Measurements from ENCODE around the gene MANSC1.

DNA sequence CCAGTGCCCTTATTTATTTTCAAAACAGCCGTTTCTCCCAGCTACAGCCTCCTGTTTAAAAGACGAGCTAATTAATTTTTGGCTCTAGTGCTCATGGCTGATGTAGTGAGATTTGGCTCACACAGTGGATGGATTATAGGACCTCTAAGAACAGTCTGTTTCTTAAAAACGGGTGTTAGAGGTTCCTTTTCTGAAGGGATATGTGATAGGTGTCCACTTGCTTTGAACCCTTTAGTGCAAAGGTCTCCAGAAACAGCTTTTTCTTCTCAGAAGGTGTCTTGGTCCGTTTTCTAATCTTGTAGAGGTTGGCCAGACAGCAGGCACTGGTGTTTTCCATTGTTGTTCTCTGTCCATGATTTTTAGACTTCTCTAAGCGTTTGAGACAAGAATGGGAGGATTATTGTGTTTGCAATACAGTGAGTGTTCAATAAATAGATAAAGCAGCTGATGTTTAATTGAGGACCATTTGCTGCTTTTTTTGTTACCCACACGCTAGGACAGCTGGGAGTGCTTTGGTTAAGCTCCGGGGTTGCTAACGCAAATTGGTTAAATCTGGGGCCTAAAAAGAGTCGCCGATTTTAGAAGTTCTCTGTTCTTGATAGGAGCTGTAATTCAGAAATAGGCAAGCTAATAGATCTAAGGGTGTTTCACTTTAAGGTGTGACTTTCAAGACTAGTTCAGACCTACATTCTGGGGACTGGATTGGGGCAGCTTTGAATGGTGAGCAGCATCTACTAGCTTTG is 7.8 kb upstream of the MANSC1 start:
- TF ChIP-seq, protein P1, sequence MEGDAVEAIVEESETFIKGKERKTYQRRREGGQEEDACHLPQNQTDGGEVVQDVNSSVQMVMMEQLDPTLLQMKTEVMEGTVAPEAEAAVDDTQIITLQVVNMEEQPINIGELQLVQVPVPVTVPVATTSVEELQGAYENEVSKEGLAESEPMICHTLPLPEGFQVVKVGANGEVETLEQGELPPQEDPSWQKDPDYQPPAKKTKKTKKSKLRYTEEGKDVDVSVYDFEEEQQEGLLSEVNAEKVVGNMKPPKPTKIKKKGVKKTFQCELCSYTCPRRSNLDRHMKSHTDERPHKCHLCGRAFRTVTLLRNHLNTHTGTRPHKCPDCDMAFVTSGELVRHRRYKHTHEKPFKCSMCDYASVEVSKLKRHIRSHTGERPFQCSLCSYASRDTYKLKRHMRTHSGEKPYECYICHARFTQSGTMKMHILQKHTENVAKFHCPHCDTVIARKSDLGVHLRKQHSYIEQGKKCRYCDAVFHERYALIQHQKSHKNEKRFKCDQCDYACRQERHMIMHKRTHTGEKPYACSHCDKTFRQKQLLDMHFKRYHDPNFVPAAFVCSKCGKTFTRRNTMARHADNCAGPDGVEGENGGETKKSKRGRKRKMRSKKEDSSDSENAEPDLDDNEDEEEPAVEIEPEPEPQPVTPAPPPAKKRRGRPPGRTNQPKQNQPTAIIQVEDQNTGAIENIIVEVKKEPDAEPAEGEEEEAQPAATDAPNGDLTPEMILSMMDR (IDR thresholded peaks at IDR 0.05), result no peak
- TF ChIP-seq POLR2AphosphoS5 (IDR thresholded peaks at IDR 0.05), result no peak
